ENCODE measurements around the gene LIPE.

The LIPE gene

DNA sequence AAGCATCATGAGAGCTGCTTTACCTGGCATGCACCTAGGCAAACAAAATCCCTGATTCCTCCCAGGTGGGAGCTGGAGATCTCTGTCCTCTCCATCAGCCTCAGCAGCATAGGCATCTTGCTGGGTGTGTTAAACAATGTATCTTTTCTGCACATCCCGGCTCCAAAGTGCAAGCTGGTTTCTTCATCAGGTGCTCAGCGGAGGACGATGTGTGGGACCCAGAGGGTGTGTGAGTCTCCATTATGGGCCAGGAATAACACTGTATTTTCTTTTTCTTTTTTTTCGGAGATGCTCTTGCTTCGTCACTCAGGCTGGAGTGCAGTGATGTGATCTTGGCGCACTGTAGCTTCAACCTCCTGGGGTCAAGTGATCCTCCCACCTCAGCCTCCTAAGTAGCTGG, 47.0 kb downstream of the LIPE start:
- Mint-ChIP-seq H3K4me3 (no peak overlapping the region), H3K36me3 (peaks cover 2% of the 10 kb centered on the region), H3K27ac (no peak overlapping the region), H3K27me3 (peaks cover 11% of the 10 kb centered on the region), H3K9me3 (no peaks in the 10 kb centered on the region), H3K4me1 (peaks cover 7% of the 10 kb centered on the region)

DNA sequence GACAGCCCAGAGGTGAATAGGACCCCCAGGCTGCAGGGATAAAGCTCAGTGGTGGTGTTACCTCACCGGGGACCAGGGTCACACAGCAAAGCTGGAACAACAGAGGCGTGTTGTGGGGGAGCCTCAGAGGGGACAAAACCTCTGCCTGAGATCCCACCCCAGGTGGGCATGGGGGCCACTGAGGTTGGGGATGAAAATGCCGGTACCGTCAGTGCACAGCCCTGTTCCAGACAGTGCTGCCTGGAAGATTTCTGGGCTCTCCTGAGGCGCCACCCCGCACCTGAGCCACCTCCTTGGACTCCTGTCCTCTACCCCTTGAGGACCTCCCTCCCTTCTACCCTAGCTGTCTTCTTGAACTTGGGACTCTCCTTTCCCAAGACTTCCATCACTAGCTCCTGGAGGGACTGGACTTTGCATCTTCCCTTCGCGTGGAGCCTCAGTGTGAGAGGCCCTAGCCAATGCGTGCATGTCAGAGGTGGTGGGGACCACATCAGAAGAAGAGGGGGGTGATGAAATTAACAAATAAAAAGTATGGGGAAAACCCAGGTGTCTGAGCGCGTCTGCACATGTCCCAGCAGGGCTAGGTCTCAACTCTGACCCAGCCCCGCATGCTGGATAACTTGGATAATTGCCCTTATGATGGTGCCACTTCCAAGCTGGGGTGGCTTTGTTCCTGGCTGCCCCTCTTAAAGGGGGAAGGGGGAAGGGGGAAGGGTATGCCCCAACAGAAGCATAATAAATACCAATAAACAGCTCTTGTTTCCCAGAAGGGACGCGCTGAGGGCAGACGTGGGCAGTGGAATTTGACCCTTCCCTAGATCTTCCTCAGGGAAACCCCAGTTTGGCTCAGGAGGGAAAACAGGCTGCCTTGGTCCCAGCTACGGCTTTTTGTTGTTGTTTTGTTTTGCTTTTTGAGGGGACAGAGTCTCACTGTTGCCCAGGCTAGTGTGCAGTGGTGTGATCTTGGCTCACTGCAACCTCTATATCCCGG, 48.7 kb downstream of the LIPE start:
- Mint-ChIP-seq H3K4me1 (peaks cover 7% of the 10 kb centered on the region), H3K9me3 (no peaks in the 10 kb centered on the region), H3K27me3 (peaks cover 11% of the 10 kb centered on the region), H3K27ac (peak overlapping the region; percentile 32), H3K4me3 (no peak overlapping the region), H3K36me3 (peaks cover 2% of the 10 kb centered on the region)

GRCh38 chr19:42376177-42376555, 51.0 kb downstream of the LIPE start:
- Mint-ChIP-seq H3K27me3 (no peaks in the 10 kb centered on the region), H3K36me3 (peaks cover 2% of the 10 kb centered on the region), H3K4me1 (peaks cover 7% of the 10 kb centered on the region), H3K9me3 (no peaks in the 10 kb centered on the region), H3K27ac (peak overlapping the region; percentile 57), H3K4me3 (no peak overlapping the region)

DNA sequence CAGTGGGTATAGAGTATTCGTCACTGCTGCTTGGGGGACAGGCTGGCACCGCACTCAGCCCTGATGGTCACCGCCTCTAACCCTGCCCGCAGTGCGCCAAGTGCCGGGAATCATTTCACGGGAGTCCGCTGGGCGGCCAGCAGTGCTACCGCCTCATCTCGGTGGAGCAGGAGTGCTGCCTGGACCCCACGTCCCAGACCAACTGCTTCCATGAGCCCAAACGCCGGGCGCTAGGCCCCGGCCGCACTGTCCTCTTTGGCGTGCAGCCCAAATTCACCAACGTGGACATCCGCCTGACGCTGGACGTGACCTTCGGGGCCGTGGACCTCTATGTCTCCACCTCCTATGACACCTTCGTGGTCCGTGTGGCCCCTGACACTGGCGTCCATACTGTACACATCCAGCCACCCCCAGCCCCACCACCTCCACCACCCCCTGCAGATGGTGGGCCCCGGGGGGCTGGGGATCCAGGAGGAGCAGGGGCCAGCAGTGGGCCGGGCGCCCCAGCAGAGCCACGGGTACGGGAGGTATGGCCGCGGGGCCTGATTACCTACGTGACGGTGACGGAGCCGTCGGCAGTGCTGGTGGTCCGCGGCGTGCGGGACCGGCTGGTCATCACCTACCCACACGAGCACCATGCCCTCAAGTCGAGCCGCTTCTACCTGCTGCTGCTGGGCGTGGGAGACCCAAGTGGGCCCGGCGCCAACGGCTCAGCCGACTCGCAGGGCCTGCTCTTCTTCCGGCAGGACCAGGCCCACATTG, 51.6 kb downstream of the LIPE start:
- Mint-ChIP-seq H3K9me3 (no peaks in the 10 kb centered on the region), H3K27ac (no peak overlapping the region), H3K27me3 (no peaks in the 10 kb centered on the region), H3K4me1 (peaks cover 7% of the 10 kb centered on the region), H3K4me3 (no peak overlapping the region), H3K36me3 (peaks cover 2% of the 10 kb centered on the region)

DNA sequence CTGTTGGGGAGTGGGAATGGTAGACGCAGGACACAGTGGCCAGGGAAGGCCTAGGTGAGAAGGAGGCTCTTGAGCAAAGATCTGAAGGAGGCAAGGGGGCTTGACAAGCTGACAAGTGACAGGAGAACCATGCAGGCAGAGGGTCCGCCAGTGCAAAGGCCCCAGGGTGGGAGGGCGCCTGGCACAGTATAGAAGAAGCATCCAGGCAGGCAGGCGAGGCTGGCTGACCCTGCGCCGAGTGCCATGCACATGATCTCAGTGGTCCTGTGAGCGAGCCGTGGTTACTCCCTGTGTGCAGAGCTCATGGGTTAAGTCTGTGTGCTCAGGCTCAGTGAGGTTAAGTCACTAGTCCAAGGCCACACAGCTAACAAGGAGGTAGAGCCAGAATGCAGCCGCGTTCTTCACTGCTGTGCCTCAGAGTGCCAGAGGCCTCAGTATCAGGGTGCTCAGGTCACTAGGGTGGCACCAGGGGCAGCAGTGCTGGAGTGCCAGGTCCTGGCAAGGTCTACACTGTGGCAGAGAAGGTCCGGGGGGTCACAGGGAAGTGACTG, 52.3 kb downstream of the LIPE start:
- Mint-ChIP-seq H3K4me3 (no peak overlapping the region), H3K36me3 (peaks cover 2% of the 10 kb centered on the region), H3K4me1 (peaks cover 7% of the 10 kb centered on the region), H3K27ac (no peak overlapping the region), H3K27me3 (no peaks in the 10 kb centered on the region), H3K9me3 (no peaks in the 10 kb centered on the region)

GRCh38 chr19:42370626-42371175, 56.5 kb downstream of the LIPE start:
- H3K4me1 Mint-ChIP-seq: no peaks in the 10 kb centered on the region
- no peak overlapping the region for H3K27ac Mint-ChIP-seq
- no peaks in the 10 kb centered on the region for H3K9me3 Mint-ChIP-seq
- H3K27me3 Mint-ChIP-seq: no peaks in the 10 kb centered on the region
- peaks cover 1% of the 10 kb centered on the region for H3K36me3 Mint-ChIP-seq
- no peak overlapping the region for H3K4me3 Mint-ChIP-seq

GRCh38 chr19:42370068-42370520, 57.1 kb downstream of the LIPE start:
- H3K4me1 Mint-ChIP-seq: no peaks in the 10 kb centered on the region
- no peak overlapping the region for H3K4me3 Mint-ChIP-seq
- H3K9me3 Mint-ChIP-seq: no peaks in the 10 kb centered on the region
- H3K27ac Mint-ChIP-seq: no peak overlapping the region
- peaks cover 1% of the 10 kb centered on the region for H3K36me3 Mint-ChIP-seq
- H3K27me3 Mint-ChIP-seq: no peaks in the 10 kb centered on the region

GRCh38 chr19:42369433-42370067, 57.6 kb downstream of the LIPE start:
- Mint-ChIP-seq H3K36me3 (peaks cover 1% of the 10 kb centered on the region), H3K4me1 (no peaks in the 10 kb centered on the region), H3K4me3 (no peak overlapping the region), H3K27ac (no peak overlapping the region), H3K27me3 (no peaks in the 10 kb centered on the region), H3K9me3 (no peaks in the 10 kb centered on the region)

DNA sequence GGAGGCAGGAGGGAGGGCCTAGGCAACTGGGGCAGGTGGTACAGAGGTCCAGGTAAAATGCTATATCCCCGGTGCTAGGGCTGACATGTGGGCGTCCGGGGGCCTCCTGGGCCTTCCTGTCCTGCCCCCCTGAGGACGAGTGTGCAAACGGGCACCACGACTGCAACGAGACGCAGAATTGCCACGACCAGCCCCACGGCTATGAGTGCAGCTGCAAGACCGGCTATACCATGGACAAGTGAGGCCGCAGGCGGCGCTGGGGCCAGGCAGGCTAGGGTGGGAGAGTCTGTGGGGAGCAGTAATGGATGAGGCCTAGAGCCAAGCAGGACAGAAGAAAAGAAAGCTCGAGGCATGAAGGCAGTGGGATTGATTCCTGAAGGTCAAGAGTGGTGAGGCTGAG, 58.4 kb downstream of the LIPE start:
- H3K27me3 Mint-ChIP-seq: no peaks in the 10 kb centered on the region
- H3K27ac Mint-ChIP-seq: no peak overlapping the region
- H3K36me3 Mint-ChIP-seq: peaks cover 1% of the 10 kb centered on the region
- no peaks in the 10 kb centered on the region for H3K9me3 Mint-ChIP-seq
- H3K4me1 Mint-ChIP-seq: no peaks in the 10 kb centered on the region
- no peak overlapping the region for H3K4me3 Mint-ChIP-seq

GRCh38 chr19:42368360-42368759, 58.8 kb downstream of the LIPE start:
- H3K9me3 Mint-ChIP-seq: no peaks in the 10 kb centered on the region
- no peaks in the 10 kb centered on the region for H3K27me3 Mint-ChIP-seq
- H3K4me3 Mint-ChIP-seq: no peak overlapping the region
- peaks cover 5% of the 10 kb centered on the region for H3K36me3 Mint-ChIP-seq
- H3K4me1 Mint-ChIP-seq: no peaks in the 10 kb centered on the region
- H3K27ac Mint-ChIP-seq: no peak overlapping the region

DNA sequence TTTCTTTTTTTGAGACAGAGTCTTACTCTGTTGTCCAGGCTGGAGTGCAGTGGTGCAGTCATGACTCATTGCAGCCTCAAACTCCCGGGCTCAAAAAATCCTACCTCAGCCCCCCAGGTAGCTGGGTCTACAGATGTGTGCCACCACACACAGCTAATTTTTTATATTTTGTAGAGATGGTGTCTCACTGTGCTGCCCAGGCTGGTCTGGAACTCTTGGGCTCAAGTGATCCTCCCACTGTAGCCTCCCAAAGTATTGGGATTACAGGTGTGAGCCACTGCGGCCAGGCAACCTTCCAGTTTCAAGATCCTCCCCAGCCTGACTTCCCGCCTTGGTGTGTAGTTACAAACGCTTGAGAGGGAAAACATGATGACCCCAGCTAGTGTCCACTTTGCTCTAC, 59.3 kb downstream of the LIPE start:
- H3K36me3 Mint-ChIP-seq: peaks cover 5% of the 10 kb centered on the region
- H3K4me3 Mint-ChIP-seq: no peak overlapping the region
- H3K9me3 Mint-ChIP-seq: no peaks in the 10 kb centered on the region
- no peaks in the 10 kb centered on the region for H3K27me3 Mint-ChIP-seq
- no peaks in the 10 kb centered on the region for H3K4me1 Mint-ChIP-seq
- H3K27ac Mint-ChIP-seq: no peak overlapping the region

DNA sequence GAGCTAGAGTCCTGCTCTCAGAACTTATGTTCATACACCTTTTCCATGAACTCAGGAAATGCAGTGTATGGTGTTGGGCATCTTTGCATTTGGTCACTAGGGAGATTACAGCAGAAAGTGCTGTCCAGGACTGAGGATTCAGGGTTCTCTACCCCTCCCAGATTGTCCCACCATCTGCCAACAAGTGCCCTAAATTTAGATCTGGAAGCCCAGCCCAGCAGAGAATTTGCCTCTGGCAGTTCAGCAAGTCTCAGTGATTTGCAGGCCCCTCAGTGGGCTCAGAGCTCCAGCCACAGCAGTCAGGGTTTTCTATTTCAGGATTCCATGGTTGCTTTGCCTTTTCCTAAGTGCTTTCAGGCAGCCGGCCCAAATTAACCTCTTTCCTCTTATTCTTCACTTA, 60.5 kb downstream of the LIPE start:
- H3K27me3 Mint-ChIP-seq: no peaks in the 10 kb centered on the region
- no peak overlapping the region for H3K4me3 Mint-ChIP-seq
- no peak overlapping the region for H3K27ac Mint-ChIP-seq
- H3K36me3 Mint-ChIP-seq: peaks cover 5% of the 10 kb centered on the region
- no peaks in the 10 kb centered on the region for H3K4me1 Mint-ChIP-seq
- no peaks in the 10 kb centered on the region for H3K9me3 Mint-ChIP-seq

DNA sequence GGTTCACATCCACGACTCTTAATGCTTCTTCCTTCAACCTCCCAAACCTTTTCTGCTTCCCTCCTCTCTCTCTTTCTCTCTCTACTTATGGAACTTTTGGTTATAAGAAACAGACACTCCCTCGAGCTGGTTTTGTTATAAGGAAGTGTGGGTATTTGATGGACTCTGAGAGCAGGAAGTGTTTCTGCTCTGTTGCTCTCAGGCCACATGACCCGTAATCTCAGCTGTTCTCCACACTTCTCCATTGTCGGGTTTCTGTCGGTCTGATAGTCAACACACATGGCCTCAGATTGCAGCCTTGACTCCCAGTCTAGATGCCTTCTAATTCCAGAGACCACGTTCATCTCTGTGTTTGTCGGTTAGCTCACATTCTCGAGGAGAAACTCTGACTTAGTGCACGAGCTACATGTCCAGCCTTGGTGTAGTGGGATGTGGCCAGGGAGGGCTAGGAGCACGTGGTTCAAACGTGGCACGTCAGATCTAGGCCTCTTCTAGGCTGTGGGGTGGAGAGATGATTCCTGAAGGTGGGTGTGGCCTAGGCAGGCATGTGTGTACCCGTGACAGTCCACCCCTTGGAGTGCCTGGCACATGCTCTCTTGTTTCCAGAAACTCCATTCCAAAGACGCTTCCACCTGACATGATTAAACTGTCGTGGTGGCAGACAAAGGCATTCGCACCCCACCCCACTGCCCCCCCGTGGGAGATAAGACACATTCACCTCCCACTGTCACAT, 63.4 kb downstream of the LIPE start:
- H3K27ac Mint-ChIP-seq: no peak overlapping the region
- H3K4me3 Mint-ChIP-seq: no peak overlapping the region
- H3K4me1 Mint-ChIP-seq: no peaks in the 10 kb centered on the region
- peaks cover 5% of the 10 kb centered on the region for H3K36me3 Mint-ChIP-seq
- H3K27me3 Mint-ChIP-seq: no peaks in the 10 kb centered on the region
- H3K9me3 Mint-ChIP-seq: no peaks in the 10 kb centered on the region

DNA sequence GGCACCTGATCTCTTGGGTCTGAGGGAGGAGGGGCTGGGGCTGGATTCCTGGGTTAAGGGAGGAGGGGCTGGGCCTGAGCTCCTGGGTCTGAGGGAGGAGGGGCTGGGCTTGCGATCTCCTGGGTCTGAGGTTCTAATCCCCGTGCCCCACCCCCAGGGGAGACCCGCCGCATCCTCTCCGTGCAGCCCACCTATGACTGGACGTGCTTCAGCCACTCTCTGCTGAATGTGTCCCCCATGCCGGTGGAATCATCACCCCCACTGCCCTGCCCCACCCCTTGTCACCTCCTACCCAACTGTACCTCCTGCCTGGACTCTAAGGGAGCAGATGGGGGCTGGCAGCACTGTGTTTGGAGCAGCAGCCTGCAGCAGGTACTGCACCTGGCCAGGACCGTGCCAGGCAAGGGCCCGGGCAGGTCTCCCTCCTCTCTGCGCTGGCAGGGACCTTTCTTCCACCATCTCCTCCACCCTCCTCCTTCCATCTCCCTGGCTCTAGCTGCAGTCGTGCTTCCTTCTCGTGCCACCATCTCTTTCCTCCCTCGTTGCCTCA, 64.2 kb downstream of the LIPE start:
- H3K4me3 Mint-ChIP-seq: no peak overlapping the region
- no peaks in the 10 kb centered on the region for H3K9me3 Mint-ChIP-seq
- no peak overlapping the region for H3K27ac Mint-ChIP-seq
- H3K4me1 Mint-ChIP-seq: no peaks in the 10 kb centered on the region
- H3K36me3 Mint-ChIP-seq: peaks cover 5% of the 10 kb centered on the region
- H3K27me3 Mint-ChIP-seq: no peaks in the 10 kb centered on the region
